HTERT RPE-1 (cell line): ENCODE data around the gene FANCG.

Source experiments
- in situ Hi-C: fragments of 300-500 bp; cut with MboI; formaldehyde crosslinking; loops from 4 replicates; pipeline ENCODE4 v1.14.3; 2020; ENCODE audit warnings: low sequenced_read_pairs

FANCG gene

GRCh38 chr9:35067056-35067455, 12.7 kb downstream of the FANCG start:
- in situ Hi-C loops = no loop called here

GRCh38 chr9:35060548-35061207, 19.1 kb downstream of the FANCG start:
- in situ Hi-C loops = no loop called here

- in situ Hi-C loops = no loop called here
These were observed 20.3 kb downstream of the FANCG start for GRCh38 chr9:35059438-35059837.

GRCh38 chr9:35057271-35057620, 22.5 kb downstream of the FANCG start:
- in situ Hi-C loops = no loop called here

GRCh38 chr9:35056571-35057270, 23.0 kb downstream of the FANCG start:
- in situ Hi-C loops = no loop called here

- in situ Hi-C loops = no loop called here
These were observed 24.7 kb downstream of the FANCG start for GRCh38 chr9:35054871-35055644.

GRCh38 chr9:35054185-35054835, 25.4 kb downstream of the FANCG start:
- in situ Hi-C loops = no loop called here

GRCh38 chr9:35051069-35051967, 28.4 kb downstream of the FANCG start:
- in situ Hi-C loops = no loop called here

- in situ Hi-C loops = no loop called here
These were observed 31.2 kb downstream of the FANCG start for GRCh38 chr9:35048511-35048910.

GRCh38 chr9:35044071-35044470, 35.7 kb downstream of the FANCG start:
- in situ Hi-C loops = no loop called here

GRCh38 chr9:35042891-35043545, 36.7 kb downstream of the FANCG start:
- in situ Hi-C loops = no loop called here

GRCh38 chr9:35042081-35042604, 37.6 kb downstream of the FANCG start:
- in situ Hi-C loops = no loop called here

- in situ Hi-C loops = no loop called here
These were observed 43.7 kb downstream of the FANCG start for GRCh38 chr9:35035851-35036701.

- in situ Hi-C loops = no loop called here
These were observed 46.6 kb downstream of the FANCG start for GRCh38 chr9:35033101-35033500.

- in situ Hi-C loops = no loop called here
These were observed 49.9 kb downstream of the FANCG start for GRCh38 chr9:35029852-35030251.

GRCh38 chr9:35029241-35029640, 50.5 kb downstream of the FANCG start:
- in situ Hi-C loops = no loop called here

- in situ Hi-C loops = no loop called here
These were observed 51.4 kb downstream of the FANCG start for GRCh38 chr9:35028341-35028740.

GRCh38 chr9:35027860-35028259, 51.9 kb downstream of the FANCG start:
- in situ Hi-C loops = no loop called here

GRCh38 chr9:35027374-35027773, 52.4 kb downstream of the FANCG start:
- in situ Hi-C loops = no loop called here
